HG02852 (cell line): ENCODE results near the gene ADGRD1.
"Not testable (repeated sequence)": the region's sequence is repeated elsewhere in the genome, so short reads cannot be mapped to it uniquely, and the experiment has no call there.

Experiments
- ATAC-seq: cut with Tn5 transposase; IDR thresholded peaks from one replicate; pipeline ENCODE4 v1.9.1; 2021; ENCODE audit warnings: mild to moderate bottlenecking, moderate library complexity; ENCODE audit not compliant: unreplicated experiment

The ADGRD1 gene

GRCh38 chr12:130953771-130954543, at the start of gene ADGRD1:
Gene ADGRD1, plus strand, starts transcription at chr12:130953907. Its CDS starts 559 bp downstream, at chr12:130954466.
- no peak for ATAC-seq

- no peak for ATAC-seq
Measured at GRCh38 chr12:130904064-130904463, 49.6 kb upstream of the ADGRD1 start.

- not testable (repeated sequence) for ATAC-seq
Measured at GRCh38 chr12:130904936-130905455, 48.7 kb upstream of the ADGRD1 start.

- no peak for ATAC-seq
Measured at GRCh38 chr12:130909111-130909510, 44.6 kb upstream of the ADGRD1 start.

GRCh38 chr12:130911193-130911592, 42.5 kb upstream of the ADGRD1 start:
- ATAC-seq = no peak

- ATAC-seq = no peak
Measured at GRCh38 chr12:130911933-130912332, 41.8 kb upstream of the ADGRD1 start.

GRCh38 chr12:130916241-130916911, 37.3 kb upstream of the ADGRD1 start:
- no peak for ATAC-seq

GRCh38 chr12:130917607-130918006, 36.1 kb upstream of the ADGRD1 start:
- ATAC-seq = no peak

GRCh38 chr12:130919086-130919485, 34.6 kb upstream of the ADGRD1 start:
- no peak for ATAC-seq

- no peak for ATAC-seq
Measured at GRCh38 chr12:130920119-130920703, 33.5 kb upstream of the ADGRD1 start.

- ATAC-seq = no peak
Measured at GRCh38 chr12:130920723-130921381, 32.9 kb upstream of the ADGRD1 start.

- no peak for ATAC-seq
Measured at GRCh38 chr12:130922511-130922953, 31.2 kb upstream of the ADGRD1 start.

GRCh38 chr12:130924966-130925665, 28.6 kb upstream of the ADGRD1 start:
- ATAC-seq = no peak

- ATAC-seq = no peak
Measured at GRCh38 chr12:130925666-130926015, 28.1 kb upstream of the ADGRD1 start.

- no peak for ATAC-seq
Measured at GRCh38 chr12:130929363-130929762, 24.3 kb upstream of the ADGRD1 start.

GRCh38 chr12:130932061-130932930, 21.4 kb upstream of the ADGRD1 start:
- ATAC-seq = no peak

- ATAC-seq = no peak
Measured at GRCh38 chr12:130933269-130933995, 20.3 kb upstream of the ADGRD1 start.

GRCh38 chr12:130934753-130935152, 19.0 kb upstream of the ADGRD1 start:
- ATAC-seq = no peak

- ATAC-seq = no peak
Measured at GRCh38 chr12:130936561-130936960, 17.1 kb upstream of the ADGRD1 start.
